Esophagus squamous epithelium (tissue), 5 donors: ENCODE data around the gene CEP120. TPM values are rescaled to one million over a fixed set of nuclear protein-coding genes. Genes with fewer than 3 reads are reported as not detected.

ENCODE experiments used
- DNase-seq: peaks from one replicate; lab custom pipeline; 2025; lab: John Stamatoyannopoulos, UW
- H3K27ac ChIP-seq, 4 donors: fragments of 200-600 bp; sonication (generic); one replicate each; pipeline ENCODE4 v1.5.1; 2016 to 2019; ENCODE audit warnings: mild to moderate bottlenecking in 1 of 4
- H3K27me3 ChIP-seq, 4 donors: fragments of 200-600 bp; sonication (generic); 1 replicate in 3 of 4; 2 replicates in 1 of 4; pipeline versions ENCODE4 v1.5.1 to v1.6.0; 2017 to 2021; ENCODE audit warnings: antibody characterized with exemption in 1 of 4
- H3K36me3 ChIP-seq, 3 donors: fragments of 200-600 bp; sonication (generic); one replicate each; pipeline ENCODE4 v1.5.1; 2016 to 2019
- H3K4me1 ChIP-seq, 3 donors: fragments of 200-600 bp; sonication (generic); one replicate each; pipeline ENCODE4 v1.5.1; 2017 to 2019
- H3K4me3 ChIP-seq, 4 donors: fragments of 200-600 bp; sonication (generic); 1 replicate in 3 of 4; 2 replicates in 1 of 4; pipeline ENCODE4 v1.5.1; 2016 to 2019; ENCODE audit warnings: mild to moderate bottlenecking in 2 of 4, moderate library complexity in 1 of 4
- H3K9me3 ChIP-seq, 3 donors: fragments of 200-600 bp; sonication (generic); one replicate each; pipeline ENCODE4 v1.5.1; 2016 to 2019
- POLR2A ChIP-seq, 4 donors: fragments of 450-650 bp; IDR thresholded peaks; one replicate each; pipeline ENCODE4 v1.6.1; 2017; ENCODE audit warnings: antibody characterized with exemption in 4 of 4, mild to moderate bottlenecking in 4 of 4, moderate library complexity in 3 of 4
- WGBS, 2 donors: methylation state at CpG; one replicate each; pipeline ENCODE4 v1.1.5; 2018; 5-methylcytosine and 5-hydroxymethylcytosine counted together
- intact Hi-C: fragments of 100-400 bp; cut with DNase I; formaldehyde crosslinking; loops from one replicate; pipeline ENCODE4 v1.15.0; 2022
- total RNA-seq, 4 donors: library from RNA; depleted of rRNA; stranded (reverse); fragments of >200 nt; gene quantifications; one replicate each; pipeline ENCODE4 v1.1.0, GENCODE V29; 2016
- TF ChIP-seq, protein P1 (sequence below), 6 experiments: fragments of 450-650 bp in 4 of 6; fragments of 200-600 bp in 2 of 6; sonication (generic) in 2 of 6; IDR thresholded peaks; one replicate each; pipeline ENCODE4 v1.5.1; 2016 to 2019; ENCODE audit warnings: antibody characterized with exemption in 6 of 6, mild to moderate bottlenecking in 4 of 6, moderate library complexity in 4 of 6
- donor health status: DM: yes; HTN: yes; CAD: no.

The CEP120 gene
- total RNA-seq, 4 donors from 2014 or later = 7.9 to 12.6 (median 10.1) TPM

DNA sequence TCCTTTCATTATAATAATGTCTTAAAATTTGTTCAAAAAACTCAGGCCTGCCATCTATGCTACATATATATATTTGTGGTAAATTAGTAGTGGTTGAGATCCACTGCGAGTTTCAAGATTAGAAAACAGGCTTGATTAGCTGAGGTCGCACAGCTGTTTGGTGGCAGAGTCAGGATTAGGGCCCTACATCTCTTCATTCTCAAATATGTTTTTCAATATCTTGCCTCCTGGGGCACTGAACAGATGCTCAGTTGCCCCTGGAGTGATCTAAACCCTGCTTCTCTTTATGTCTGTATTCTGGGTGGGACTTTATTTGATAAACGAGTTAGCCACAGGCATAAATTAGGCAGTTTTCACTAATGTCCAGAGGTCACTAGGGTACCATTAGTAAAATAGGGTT, 27.8 kb upstream of the CEP120 start:
- DNase-seq = no peak
- Histone ChIP-seq H3K9me3 (no peaks in the 10 kb centered on the region), H3K4me3 (no peak overlapping the region), H3K27me3 (no peaks in the 10 kb centered on the region), H3K27ac (no peak overlapping the region), H3K4me1 (peaks cover 0 to 28% (median 13%) of the 10 kb centered on the region in 3 donors), H3K36me3 (no peaks in the 10 kb centered on the region)
- intact Hi-C loops = no loop called here
- no peak for TF ChIP-seq POLR2A (IDR thresholded peaks at IDR 0.05)
- WGBS, 2 donors = 84 to 91% methylated on average over 3 of the region's 3 CpGs

DNA sequence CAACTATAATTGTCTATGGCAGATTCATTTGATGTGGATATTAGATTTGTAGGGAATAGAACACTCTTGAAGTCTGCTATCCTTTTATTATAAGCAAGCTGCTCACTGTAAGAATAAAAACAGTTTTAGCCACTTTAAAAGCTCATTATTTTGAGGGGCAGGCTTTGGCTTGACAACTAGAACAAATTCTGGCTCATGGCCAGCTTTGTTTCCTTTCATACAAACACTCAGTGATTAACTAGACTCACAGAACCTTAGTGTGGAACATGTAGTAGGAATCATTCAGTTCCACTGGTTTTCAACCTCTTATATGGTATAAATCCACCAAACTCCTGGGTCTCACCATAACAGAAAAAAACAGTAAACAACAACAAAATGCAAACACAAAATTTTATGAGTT, 27.4 kb upstream of the CEP120 start:
- H3K27me3 ChIP-seq = no peaks in the 10 kb centered on the region
- intact Hi-C loops = no loop called here
- TF ChIP-seq, protein P1, sequence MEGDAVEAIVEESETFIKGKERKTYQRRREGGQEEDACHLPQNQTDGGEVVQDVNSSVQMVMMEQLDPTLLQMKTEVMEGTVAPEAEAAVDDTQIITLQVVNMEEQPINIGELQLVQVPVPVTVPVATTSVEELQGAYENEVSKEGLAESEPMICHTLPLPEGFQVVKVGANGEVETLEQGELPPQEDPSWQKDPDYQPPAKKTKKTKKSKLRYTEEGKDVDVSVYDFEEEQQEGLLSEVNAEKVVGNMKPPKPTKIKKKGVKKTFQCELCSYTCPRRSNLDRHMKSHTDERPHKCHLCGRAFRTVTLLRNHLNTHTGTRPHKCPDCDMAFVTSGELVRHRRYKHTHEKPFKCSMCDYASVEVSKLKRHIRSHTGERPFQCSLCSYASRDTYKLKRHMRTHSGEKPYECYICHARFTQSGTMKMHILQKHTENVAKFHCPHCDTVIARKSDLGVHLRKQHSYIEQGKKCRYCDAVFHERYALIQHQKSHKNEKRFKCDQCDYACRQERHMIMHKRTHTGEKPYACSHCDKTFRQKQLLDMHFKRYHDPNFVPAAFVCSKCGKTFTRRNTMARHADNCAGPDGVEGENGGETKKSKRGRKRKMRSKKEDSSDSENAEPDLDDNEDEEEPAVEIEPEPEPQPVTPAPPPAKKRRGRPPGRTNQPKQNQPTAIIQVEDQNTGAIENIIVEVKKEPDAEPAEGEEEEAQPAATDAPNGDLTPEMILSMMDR (IDR thresholded peaks at IDR 0.05) = no peak
- no peak overlapping the region for H3K4me3 ChIP-seq
- H3K4me1 ChIP-seq = peaks cover 0 to 28% (median 13%) of the 10 kb centered on the region in 3 donors
- no peak overlapping the region for H3K27ac ChIP-seq
- H3K9me3 ChIP-seq = no peaks in the 10 kb centered on the region
- H3K36me3 ChIP-seq = no peaks in the 10 kb centered on the region
- no peak for DNase-seq

DNA sequence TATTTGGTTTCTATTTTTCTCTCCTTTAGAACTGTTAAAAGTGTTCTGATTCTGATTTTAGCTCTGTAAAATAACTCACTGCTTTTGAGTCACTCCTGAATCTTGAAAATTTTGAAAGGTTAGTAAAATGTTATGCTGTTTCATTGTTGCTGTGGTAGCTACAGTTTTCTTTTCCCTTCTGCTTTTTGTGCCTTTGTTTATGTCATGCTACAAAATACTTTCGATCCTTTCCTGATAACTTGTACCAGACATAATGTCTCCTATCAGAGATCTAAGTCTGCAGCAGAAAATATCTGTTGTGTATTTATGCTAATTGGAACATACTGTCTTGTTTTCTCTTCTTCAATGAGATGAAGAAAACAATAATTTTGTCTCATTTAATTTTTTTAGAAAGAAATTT, 26.9 kb upstream of the CEP120 start:
- TF ChIP-seq, protein P1 (IDR thresholded peaks at IDR 0.05) = no peak
- TF ChIP-seq POLR2A (IDR thresholded peaks at IDR 0.05) = no peak
- Histone ChIP-seq H3K27ac (no peak overlapping the region), H3K4me1 (peaks cover 0 to 29% (median 13%) of the 10 kb centered on the region in 3 donors), H3K9me3 (no peaks in the 10 kb centered on the region), H3K36me3 (no peaks in the 10 kb centered on the region), H3K4me3 (no peak overlapping the region), H3K27me3 (no peaks in the 10 kb centered on the region)
- 21 to 30% methylated on average over 1 of the region's 1 CpG for WGBS, 2 donors
- intact Hi-C loops = no loop called here
- no peak for DNase-seq

DNA sequence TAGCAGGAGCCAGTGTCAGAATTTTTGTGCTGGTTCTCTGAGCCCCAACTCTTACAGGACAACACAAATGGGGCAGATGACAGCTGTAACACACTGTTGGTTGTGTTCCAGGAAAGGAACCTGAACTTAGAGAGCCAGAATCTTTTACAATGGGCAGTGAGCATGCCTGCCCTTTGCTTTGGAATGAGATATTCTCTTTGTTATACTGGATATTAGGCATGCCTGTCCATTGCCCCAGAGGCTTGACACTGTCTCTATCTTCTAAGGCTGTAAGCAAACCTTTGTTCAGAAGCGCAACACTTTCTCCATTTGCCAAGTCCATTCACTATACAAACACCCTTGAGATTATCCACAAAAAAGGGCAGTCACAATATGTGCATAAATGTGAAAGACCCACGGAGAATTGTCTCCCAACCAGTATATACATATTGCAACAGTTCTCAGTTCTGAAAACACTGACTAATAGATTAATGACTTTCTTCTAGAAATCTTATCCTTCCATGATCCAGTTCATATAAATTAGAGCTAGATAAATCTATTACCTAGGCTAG, 26.3 kb upstream of the CEP120 start:
- intact Hi-C loops = no loop called here
- no peaks in the 10 kb centered on the region for H3K36me3 ChIP-seq
- H3K4me1 ChIP-seq = peaks cover 0 to 33% (median 13%) of the 10 kb centered on the region in 3 donors
- no peak overlapping the region for H3K4me3 ChIP-seq
- 42 to 56% methylated on average over 2 of the region's 2 CpGs for WGBS, 2 donors
- no peaks in the 10 kb centered on the region for H3K9me3 ChIP-seq
- no peak for DNase-seq
- TF ChIP-seq POLR2A (IDR thresholded peaks at IDR 0.05) = no peak
- TF ChIP-seq, protein P1 (IDR thresholded peaks at IDR 0.05) = no peak
- H3K27me3 ChIP-seq = no peaks in the 10 kb centered on the region
- H3K27ac ChIP-seq = no peak overlapping the region

DNA sequence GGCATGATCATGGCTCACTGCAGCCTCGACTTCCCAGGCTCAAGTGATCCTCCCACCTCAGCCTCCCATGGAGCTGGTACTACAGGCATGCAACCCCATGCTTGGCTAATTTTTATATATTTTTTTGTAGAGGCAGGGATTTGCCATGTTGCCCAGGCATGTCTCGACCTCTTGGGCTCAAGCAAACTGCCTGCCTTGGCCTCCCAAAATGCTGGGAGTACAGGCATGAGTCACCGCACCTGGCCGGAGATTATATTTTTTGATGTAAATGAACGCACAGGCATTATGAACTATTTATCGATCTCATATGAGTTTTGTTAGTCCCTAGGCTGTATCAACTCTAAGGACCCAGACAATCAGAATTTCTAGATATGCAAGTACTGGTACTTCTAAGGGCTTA, 25.5 kb upstream of the CEP120 start:
- peaks cover 0 to 33% (median 13%) of the 10 kb centered on the region in 3 donors for H3K4me1 ChIP-seq
- 54 to 56% methylated on average over 6 of the region's 6 CpGs for WGBS, 2 donors
- no peak overlapping the region for H3K27ac ChIP-seq
- intact Hi-C loops = no loop called here
- H3K36me3 ChIP-seq = no peaks in the 10 kb centered on the region
- H3K27me3 ChIP-seq = no peaks in the 10 kb centered on the region
- DNase-seq = no peak
- H3K4me3 ChIP-seq = no peak overlapping the region
- H3K9me3 ChIP-seq = no peaks in the 10 kb centered on the region
- TF ChIP-seq POLR2A (IDR thresholded peaks at IDR 0.05) = no peak
- TF ChIP-seq, protein P1 (IDR thresholded peaks at IDR 0.05) = no peak
